Large intestine (tissue), 3 donors: ENCODE results near the gene RAB2B. TPM values are rescaled to one million over a fixed set of nuclear protein-coding genes. Genes with fewer than 3 reads are reported as not detected.
A peak's percentile ranks its signal among the peaks of the same experiment; 100 is the strongest.
"Not testable (repeated sequence)": the region's sequence is repeated elsewhere in the genome, so short reads cannot be mapped to it uniquely, and the experiment has no call there.

Experiments
- DNase-seq, 2 donors: peaks; one replicate each; pipeline versions ENCODE4 v3.0.0 to v3.0.0-alpha.2; 2013
- H3K27ac ChIP-seq: one replicate; pipeline ENCODE4 v1.5.1; 2013; ENCODE audit warnings: low read length
- H3K27me3 ChIP-seq: 2 replicates; pipeline ENCODE4 v1.6.1; 2013; ENCODE audit warnings: low read length; ENCODE audit not compliant: control insufficient read depth, insufficient read depth
- H3K36me3 ChIP-seq: 2 replicates; pipeline ENCODE4 v1.6.1; 2013; ENCODE audit warnings: low read length; ENCODE audit not compliant: control insufficient read depth, insufficient read depth
- H3K4me1 ChIP-seq: one replicate; pipeline ENCODE4 v1.6.1; 2013; ENCODE audit warnings: low read length; ENCODE audit not compliant: control insufficient read depth, insufficient read depth
- H3K4me3 ChIP-seq: one replicate; pipeline ENCODE4 v1.5.1; 2013; ENCODE audit warnings: low read length
- H3K9me3 ChIP-seq: one replicate; pipeline ENCODE4 v1.6.1; 2013; ENCODE audit warnings: mild to moderate bottlenecking, low read depth, low read length, moderate library complexity; ENCODE audit not compliant: control insufficient read depth
- WGBS: methylation state at CpG from one replicate; pipeline ENCODE4 v1.1.5; 2013; ENCODE audit warnings: low lambda C conversion rate; ENCODE audit not compliant: insufficient coverage; 5-methylcytosine and 5-hydroxymethylcytosine counted together
- polyA plus RNA-seq: library from polyadenylated mRNA; unstranded; fragments of 120-200 nt; gene quantifications from one replicate; pipeline ENCODE4 v1.2.1, GENCODE V29; 2013

Gene RAB2B
- polyA plus RNA-seq, 1 donor, result 31.6 TPM

- no CpG with 5 or more reads among the region's 1 CpG for WGBS
- Histone ChIP-seq H3K36me3 (peaks cover 44% of the 10 kb centered on the region), H3K4me3 (no peak overlapping the region), H3K9me3 (no peaks in the 10 kb centered on the region), H3K27me3 (no peaks in the 10 kb centered on the region), H3K27ac (no peak overlapping the region), H3K4me1 (peaks cover 2% of the 10 kb centered on the region)
- no peak for DNase-seq
Observed at GRCh38 chr14:21486640-21487087, 9.9 kb upstream of the RAB2B start.

GRCh38 chr14:21476523-21476924 lies 235 bp downstream of the RAB2B start:
- Histone ChIP-seq H3K4me1 (peaks cover 2% of the 10 kb centered on the region), H3K4me3 (peak overlapping the region; percentile 94), H3K36me3 (peaks cover 16% of the 10 kb centered on the region), H3K27me3 (no peaks in the 10 kb centered on the region), H3K27ac (peak overlapping the region; percentile 84), H3K9me3 (no peaks in the 10 kb centered on the region)
- no CpG with 5 or more reads among the region's 27 CpGs for WGBS
- DNase-seq, result no peak

- Histone ChIP-seq H3K4me3 (peak overlapping the region; percentile 94), H3K27me3 (no peaks in the 10 kb centered on the region), H3K9me3 (no peaks in the 10 kb centered on the region), H3K27ac (peak overlapping the region; percentile 84), H3K36me3 (peaks cover 13% of the 10 kb centered on the region), H3K4me1 (peaks cover 2% of the 10 kb centered on the region)
- DNase-seq, result peak in 1 of 2 donors; percentile 14
- 0% methylated on average over 3 of the region's 10 CpGs for WGBS
Observed at GRCh38 chr14:21475767-21476522, 814 bp downstream of the RAB2B start.

GRCh38 chr14:21467616-21468015 lies 9.1 kb downstream of the RAB2B start:
- H3K27me3 ChIP-seq, result no peaks in the 10 kb centered on the region
- peaks cover 52% of the 10 kb centered on the region for H3K36me3 ChIP-seq
- WGBS, result 80% methylated on average over 1 of the region's 1 CpG
- H3K4me3 ChIP-seq, result no peak overlapping the region
- no peaks in the 10 kb centered on the region for H3K9me3 ChIP-seq
- H3K27ac ChIP-seq, result no peak overlapping the region
- no peaks in the 10 kb centered on the region for H3K4me1 ChIP-seq
- no peak for DNase-seq

- no peaks in the 10 kb centered on the region for H3K9me3 ChIP-seq
- H3K27me3 ChIP-seq, result no peaks in the 10 kb centered on the region
- H3K4me3 ChIP-seq, result peak within 1 kb of the TSS; percentile 75
- 0% methylated on average over 1 of the region's 36 CpGs for WGBS
- DNase-seq, result peak; percentile 99 to 100
- H3K4me1 ChIP-seq, result peaks cover 5% of the 10 kb centered on the region
- H3K27ac ChIP-seq, result peak within 1 kb of the TSS; percentile 92
- peaks cover 8% of the 10 kb centered on the region for H3K36me3 ChIP-seq
Observed at GRCh38 chr14:21455912-21456667, 20.7 kb downstream of the RAB2B start, which contains the start of gene CHD8. CHD8 (minus strand) TSS chr14:21456123; CDS start chr14:21431643, 24,480 bp downstream.

- Histone ChIP-seq H3K9me3 (no peaks in the 10 kb centered on the region), H3K27ac (peak overlapping the region; percentile 92), H3K36me3 (peaks cover 3% of the 10 kb centered on the region), H3K4me1 (peaks cover 5% of the 10 kb centered on the region), H3K27me3 (no peaks in the 10 kb centered on the region), H3K4me3 (peak overlapping the region; percentile 75)
- WGBS, result no CpG with 5 or more reads among the region's 17 CpGs
- peak in 1 of 2 donors; percentile 9 for DNase-seq
Observed at GRCh38 chr14:21455592-21455911, 21.2 kb downstream of the RAB2B start.

- peak in 1 of 2 donors; percentile 33 for DNase-seq
- peaks cover 3% of the 10 kb centered on the region for H3K36me3 ChIP-seq
- H3K9me3 ChIP-seq, result no peaks in the 10 kb centered on the region
- peaks cover 5% of the 10 kb centered on the region for H3K4me1 ChIP-seq
- peak overlapping the region; percentile 92 for H3K27ac ChIP-seq
- no CpG with 5 or more reads among the region's 15 CpGs for WGBS
- H3K4me3 ChIP-seq, result peak overlapping the region; percentile 75
- H3K27me3 ChIP-seq, result no peaks in the 10 kb centered on the region
Observed at GRCh38 chr14:21454843-21455544, 21.8 kb downstream of the RAB2B start.

GRCh38 chr14:21449899-21450216 lies 26.9 kb downstream of the RAB2B start:
- 100% methylated on average over 1 of the region's 1 CpG for WGBS
- no peak overlapping the region for H3K27ac ChIP-seq
- no peak overlapping the region for H3K4me3 ChIP-seq
- peaks cover 5% of the 10 kb centered on the region for H3K4me1 ChIP-seq
- DNase-seq, result no peak
- no peaks in the 10 kb centered on the region for H3K27me3 ChIP-seq
- H3K36me3 ChIP-seq, result peaks cover 3% of the 10 kb centered on the region
- H3K9me3 ChIP-seq, result no peaks in the 10 kb centered on the region

- no CpG with 5 or more reads among the region's 1 CpG for WGBS
- H3K4me3 ChIP-seq, H3K9me3 ChIP-seq: not testable (repeated sequence)
Observed at GRCh38 chr14:21442657-21443056, 34.1 kb downstream of the RAB2B start.

GRCh38 chr14:21440859-21441258 lies 35.9 kb downstream of the RAB2B start:
- H3K36me3 ChIP-seq, result no peaks in the 10 kb centered on the region
- H3K27ac ChIP-seq, result no peak overlapping the region
- no peaks in the 10 kb centered on the region for H3K9me3 ChIP-seq
- no peak overlapping the region for H3K4me3 ChIP-seq
- H3K27me3 ChIP-seq, result no peaks in the 10 kb centered on the region
- peaks cover 4% of the 10 kb centered on the region for H3K4me1 ChIP-seq
- no peak for DNase-seq

More at GRCh38 chr14:21442657-21443056, 34.1 kb downstream of the RAB2B start:
- not testable (repeated sequence) for DNase-seq, H3K27me3 ChIP-seq, H3K27ac ChIP-seq, H3K36me3 ChIP-seq, H3K4me1 ChIP-seq
